HG03159 (cell line): ENCODE data around the gene BIVM.

Experiments used
- ATAC-seq: cut with Tn5 transposase; IDR thresholded peaks from one replicate; pipeline ENCODE4 v1.9.1; 2021; ENCODE audit warnings: mild to moderate bottlenecking, moderate library complexity; ENCODE audit not compliant: unreplicated experiment

The BIVM gene

GRCh38 chr13:102877303-102877702 is 78.4 kb downstream of the BIVM start:
- ATAC-seq, result no peak

- ATAC-seq, result no peak
Observed at GRCh38 chr13:102878481-102878880, 79.6 kb downstream of the BIVM start.

- ATAC-seq, result no peak
Observed at GRCh38 chr13:102879793-102880499, 81.0 kb downstream of the BIVM start.

- no peak for ATAC-seq
Observed at GRCh38 chr13:102881819-102882686, 83.1 kb downstream of the BIVM start.
